ENCODE results near the gene PIK3R6. TPM values are rescaled to one million over a fixed set of nuclear protein-coding genes. Genes with fewer than 3 reads are reported as not detected.

PIK3R6 gene
- total RNA-seq, 4 donors from 2014 or later = 1.5 to 2.2 (median 2.0) TPM

- Histone ChIP-seq H3K27me3 (peaks cover 42% of the 10 kb centered on the region), H3K4me1 (no peaks in the 10 kb centered on the region), H3K4me3 (no peak overlapping the region), H3K27ac (no peak overlapping the region), H3K9me3 (peaks cover 0 to 17% (median 0%) of the 10 kb centered on the region in 3 donors), H3K36me3 (no peaks in the 10 kb centered on the region)
- no peak for ATAC-seq
- WGBS, 2 donors (ENCODE audit: low coverage in 1 of 2) = 76 to 91% methylated on average over 3 to 6 of the region's 10 CpGs
- no peak for TF ChIP-seq POLR2A (IDR thresholded peaks at IDR 0.05)
- TF ChIP-seq CTCF (IDR thresholded peaks at IDR 0.05) = no peak
- TF ChIP-seq EP300 (IDR thresholded peaks at IDR 0.05) = no peak
- TF ChIP-seq POLR2AphosphoS5 (IDR thresholded peaks at IDR 0.05) = no peak
These were observed 45.9 kb downstream of the PIK3R6 start for GRCh38 chr17:8821446-8822105.

DNA sequence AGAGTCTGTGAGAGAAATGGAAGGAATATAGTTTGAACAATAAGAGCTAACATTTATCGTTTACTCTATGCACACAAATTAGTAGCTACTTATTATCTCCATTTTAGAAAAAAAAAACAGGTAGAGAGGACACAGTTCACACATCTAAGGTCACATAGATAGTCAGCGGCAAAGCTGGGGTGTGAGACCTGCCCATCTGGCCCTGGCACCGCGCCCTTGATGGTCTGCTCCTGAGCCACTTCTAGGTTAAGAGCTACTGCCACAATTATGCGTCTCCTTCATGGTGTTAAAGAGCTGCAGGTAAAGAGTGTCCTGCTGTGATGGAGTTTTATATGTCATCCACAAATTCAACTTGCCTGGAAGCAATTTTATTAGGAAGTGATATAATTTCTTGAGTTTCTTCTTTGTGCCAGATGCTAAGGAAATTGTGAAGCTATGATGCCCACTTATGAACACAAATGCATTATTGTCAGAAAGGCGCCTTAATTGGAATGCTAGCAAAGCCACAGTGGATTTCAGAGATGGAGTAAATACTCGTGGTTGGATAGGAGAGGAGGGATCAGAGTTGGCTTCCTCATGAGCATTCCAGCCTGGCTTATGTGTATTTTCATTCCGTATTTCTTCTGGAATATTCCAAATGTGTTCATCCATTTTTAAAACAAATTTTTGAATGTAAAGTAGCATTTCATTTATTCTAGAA is 47.0 kb downstream of the PIK3R6 start:
- no peak for TF ChIP-seq POLR2AphosphoS5 (IDR thresholded peaks at IDR 0.05)
- no peak for TF ChIP-seq CTCF (IDR thresholded peaks at IDR 0.05)
- no peak for TF ChIP-seq EP300 (IDR thresholded peaks at IDR 0.05)
- no peak for TF ChIP-seq POLR2A (IDR thresholded peaks at IDR 0.05)
- no peak for ATAC-seq
- Histone ChIP-seq H3K27ac (no peak overlapping the region), H3K4me3 (no peak overlapping the region), H3K4me1 (no peaks in the 10 kb centered on the region), H3K36me3 (no peaks in the 10 kb centered on the region), H3K27me3 (peaks cover 42% of the 10 kb centered on the region), H3K9me3 (peaks cover 0 to 17% (median 0%) of the 10 kb centered on the region in 3 donors)
- 67 to 77% methylated on average over 8 of the region's 8 CpGs for WGBS, 2 donors (ENCODE audit: low coverage in 1 of 2)

DNA sequence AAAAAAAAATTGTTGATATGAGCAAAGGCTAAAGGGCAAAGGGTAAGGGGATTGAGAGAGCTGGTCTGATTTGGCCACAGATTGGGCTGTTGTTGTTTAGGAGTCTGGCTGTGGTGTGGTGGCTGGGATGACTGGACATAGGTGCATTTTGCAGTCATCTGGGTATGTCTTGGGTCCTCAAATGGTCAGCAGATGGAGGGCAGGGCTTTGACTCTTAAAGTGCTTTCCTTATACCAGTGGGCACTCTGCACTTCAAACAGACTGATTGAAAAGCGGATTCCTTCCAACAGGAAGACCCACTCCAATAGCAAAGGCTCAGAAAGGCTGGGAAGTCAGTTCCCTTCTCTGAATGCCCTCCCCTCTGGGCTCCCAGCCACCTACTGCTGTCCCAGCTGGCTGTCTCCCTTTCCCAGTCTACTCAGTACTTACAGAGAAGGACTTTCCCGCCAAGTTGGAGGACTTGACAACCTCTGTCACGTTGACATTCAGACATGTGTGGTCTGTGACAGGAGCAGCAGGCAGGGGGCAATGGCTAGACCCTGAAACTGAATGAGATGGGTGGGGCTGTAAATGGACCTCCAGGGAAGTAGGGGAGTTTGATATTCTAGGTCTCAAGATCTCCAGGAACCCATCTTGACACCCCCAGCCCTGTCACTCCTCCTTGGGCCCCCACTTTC is 48.7 kb downstream of the PIK3R6 start:
- 29 to 67% methylated on average over 1 to 2 of the region's 3 CpGs for WGBS, 2 donors (ENCODE audit: low coverage in 1 of 2)
- no peak overlapping the region for H3K4me3 ChIP-seq
- peaks cover 0 to 7% (median 0%) of the 10 kb centered on the region in 3 donors for H3K9me3 ChIP-seq
- no peak overlapping the region for H3K27ac ChIP-seq
- H3K4me1 ChIP-seq = no peaks in the 10 kb centered on the region
- peaks cover 49% of the 10 kb centered on the region for H3K27me3 ChIP-seq
- ATAC-seq = no peak
- TF ChIP-seq POLR2A (IDR thresholded peaks at IDR 0.05) (no peak), CTCF (IDR thresholded peaks at IDR 0.05) (no peak), POLR2AphosphoS5 (IDR thresholded peaks at IDR 0.05) (no peak), EP300 (IDR thresholded peaks at IDR 0.05) (no peak)
- no peaks in the 10 kb centered on the region for H3K36me3 ChIP-seq

DNA sequence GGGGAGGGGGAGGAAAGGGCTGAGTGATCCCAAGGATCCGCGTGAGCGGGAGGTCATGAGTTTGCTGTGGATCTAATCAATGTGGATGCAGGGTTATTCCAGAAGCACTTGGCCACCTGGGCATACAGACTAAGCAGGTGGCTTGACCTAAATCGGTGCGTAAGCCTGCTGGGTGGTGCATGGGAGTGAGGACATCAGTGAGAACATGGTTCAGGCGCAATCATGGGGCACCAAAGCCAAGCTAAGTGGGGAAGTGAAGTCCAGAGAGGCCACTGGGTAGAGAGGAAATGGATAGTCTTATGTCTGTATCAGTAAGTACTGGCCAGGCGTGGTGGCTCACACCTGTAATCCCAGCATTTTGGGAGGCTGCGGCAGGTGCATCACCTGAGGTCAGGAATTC is 49.4 kb downstream of the PIK3R6 start:
- Histone ChIP-seq H3K4me3 (no peak overlapping the region), H3K36me3 (no peaks in the 10 kb centered on the region), H3K27me3 (peaks cover 51% of the 10 kb centered on the region), H3K9me3 (peaks cover 0 to 3% (median 0%) of the 10 kb centered on the region in 3 donors), H3K4me1 (no peaks in the 10 kb centered on the region), H3K27ac (no peak overlapping the region)
- WGBS, 2 donors (ENCODE audit: low coverage in 1 of 2) = 95% methylated on average over 3 to 6 of the region's 8 CpGs
- TF ChIP-seq POLR2A (IDR thresholded peaks at IDR 0.05) = no peak
- TF ChIP-seq POLR2AphosphoS5 (IDR thresholded peaks at IDR 0.05) = no peak
- TF ChIP-seq EP300 (IDR thresholded peaks at IDR 0.05) = no peak
- no peak for TF ChIP-seq CTCF (IDR thresholded peaks at IDR 0.05)
- no peak for ATAC-seq

All from gastroesophageal sphincter (tissue), 4 donors.